ENCODE data around the gene NLRP6.
"Not testable (repeated sequence)": the region's sequence is repeated elsewhere in the genome, so short reads cannot be mapped to it uniquely, and the experiment has no call there.

NLRP6 gene

DNA sequence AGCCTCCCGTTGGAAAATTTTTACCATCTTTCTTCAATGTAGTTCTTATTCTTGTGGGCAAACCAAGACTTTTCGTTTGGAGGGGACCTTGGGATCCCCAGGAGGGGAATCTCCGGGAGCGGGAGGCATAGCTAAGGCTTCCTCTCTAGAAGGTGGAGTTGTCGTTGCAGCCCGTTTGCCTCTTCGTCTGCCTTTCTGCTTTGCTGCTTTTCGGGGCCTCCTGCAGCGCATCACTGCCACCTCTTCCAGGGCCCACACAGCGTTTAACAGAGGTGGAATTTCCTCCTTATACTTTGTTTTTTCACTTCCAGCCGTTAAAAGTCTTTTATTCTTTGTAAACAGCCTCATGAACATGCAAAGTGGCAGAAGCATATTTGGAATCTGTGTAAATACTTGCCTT, 45.9 kb downstream of the NLRP6 start:
- TF ChIP-seq, protein P1, sequence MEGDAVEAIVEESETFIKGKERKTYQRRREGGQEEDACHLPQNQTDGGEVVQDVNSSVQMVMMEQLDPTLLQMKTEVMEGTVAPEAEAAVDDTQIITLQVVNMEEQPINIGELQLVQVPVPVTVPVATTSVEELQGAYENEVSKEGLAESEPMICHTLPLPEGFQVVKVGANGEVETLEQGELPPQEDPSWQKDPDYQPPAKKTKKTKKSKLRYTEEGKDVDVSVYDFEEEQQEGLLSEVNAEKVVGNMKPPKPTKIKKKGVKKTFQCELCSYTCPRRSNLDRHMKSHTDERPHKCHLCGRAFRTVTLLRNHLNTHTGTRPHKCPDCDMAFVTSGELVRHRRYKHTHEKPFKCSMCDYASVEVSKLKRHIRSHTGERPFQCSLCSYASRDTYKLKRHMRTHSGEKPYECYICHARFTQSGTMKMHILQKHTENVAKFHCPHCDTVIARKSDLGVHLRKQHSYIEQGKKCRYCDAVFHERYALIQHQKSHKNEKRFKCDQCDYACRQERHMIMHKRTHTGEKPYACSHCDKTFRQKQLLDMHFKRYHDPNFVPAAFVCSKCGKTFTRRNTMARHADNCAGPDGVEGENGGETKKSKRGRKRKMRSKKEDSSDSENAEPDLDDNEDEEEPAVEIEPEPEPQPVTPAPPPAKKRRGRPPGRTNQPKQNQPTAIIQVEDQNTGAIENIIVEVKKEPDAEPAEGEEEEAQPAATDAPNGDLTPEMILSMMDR (IDR thresholded peaks at IDR 0.05; ENCODE audit: insufficient read depth, low read depth, low read length, missing control alignments) = no peak
- no peak for DNase-seq (ENCODE audit: low read depth)
- no peak overlapping the region for H3K4me3 ChIP-seq (ENCODE audit: low read depth, low read length)

DNA sequence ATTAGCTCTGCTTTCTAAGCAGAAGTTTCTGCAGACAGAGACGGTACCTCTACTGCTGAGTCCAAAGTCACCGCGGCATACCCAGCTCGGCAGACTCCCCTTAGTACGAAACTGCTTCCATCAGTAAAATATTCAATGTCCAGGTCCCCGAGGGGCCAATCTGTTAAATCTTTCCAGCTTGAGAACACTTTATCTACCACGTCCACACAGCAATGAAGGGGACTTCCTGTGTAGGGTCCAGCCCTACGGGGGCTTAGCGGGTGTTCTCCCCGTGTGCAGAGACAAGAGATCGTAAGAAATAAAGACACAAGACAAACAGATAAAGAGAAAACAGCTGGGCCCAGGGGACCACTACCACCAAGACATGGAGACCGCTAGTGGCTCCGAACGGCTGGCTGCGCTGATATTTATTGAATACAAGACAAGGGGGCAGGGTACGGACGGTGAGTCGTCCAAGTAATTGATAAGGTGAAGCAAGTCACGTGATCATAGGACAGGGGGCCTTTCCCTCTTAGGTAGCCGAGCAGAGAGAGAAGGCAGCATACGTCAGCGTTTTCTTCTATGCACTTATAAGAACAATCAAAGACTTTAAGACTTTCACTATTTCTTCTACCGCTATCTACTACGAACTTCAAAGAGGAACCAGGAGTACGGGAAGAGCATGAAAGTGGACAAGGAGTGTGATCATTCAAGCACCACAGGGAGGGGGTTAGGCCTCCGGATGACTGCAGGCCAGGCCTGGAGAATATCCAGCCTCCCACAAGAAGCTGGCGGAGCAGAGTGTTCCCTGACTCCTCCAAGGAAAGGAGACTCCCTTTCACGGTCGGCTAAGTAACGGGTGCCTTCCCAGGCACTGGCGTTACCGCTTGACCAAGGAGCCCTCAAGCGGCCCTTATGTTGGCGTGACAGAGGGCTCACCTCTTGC, 46.6 kb downstream of the NLRP6 start:
- not testable (repeated sequence) for DNase-seq (ENCODE audit: low read depth); H3K4me3 ChIP-seq (ENCODE audit: low read depth, low read length)

DNA sequence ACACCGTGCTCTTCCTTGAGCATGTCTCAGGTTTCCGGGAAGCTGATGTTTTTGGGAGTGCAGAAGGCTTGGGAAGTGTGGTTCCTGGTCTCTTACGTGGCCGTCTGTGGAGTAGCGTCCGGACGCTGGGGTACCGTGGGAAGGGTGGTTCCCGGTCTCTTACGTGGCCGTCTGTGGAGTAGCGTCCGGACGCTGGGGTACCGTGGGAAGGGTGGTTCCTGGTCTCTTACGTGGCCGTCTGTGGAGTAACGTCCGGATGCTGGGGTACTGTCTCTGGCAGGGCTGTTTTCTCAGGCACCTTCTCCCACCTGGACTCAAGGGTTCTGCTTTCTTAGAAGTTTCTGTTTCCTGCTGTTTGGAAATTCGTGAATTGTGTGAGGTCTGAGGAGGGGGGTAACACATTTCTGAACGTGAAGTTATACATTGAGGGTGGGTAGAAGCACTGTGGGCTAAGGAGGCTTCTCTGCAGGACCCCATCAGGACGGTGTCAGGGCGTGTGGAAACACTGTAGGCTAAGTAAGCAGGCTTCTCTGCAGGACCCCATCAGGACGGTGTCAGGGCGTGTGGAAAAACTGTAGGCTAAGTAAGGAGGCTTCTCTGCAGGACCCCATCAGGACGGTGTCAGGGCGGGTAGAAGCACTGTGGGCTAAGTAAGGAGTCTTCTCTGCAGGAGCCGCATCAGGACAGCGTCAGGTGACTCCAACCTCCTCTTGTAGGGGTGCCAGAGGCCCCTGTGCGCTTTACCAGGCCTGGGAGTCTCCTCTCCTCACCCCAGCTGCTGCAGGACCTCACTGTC, 47.8 kb downstream of the NLRP6 start:
- DNase-seq (ENCODE audit: low read depth) = no peak
- H3K4me3 ChIP-seq (ENCODE audit: low read depth, low read length) = peak overlapping the region; percentile 40
- TF ChIP-seq, protein P1 (IDR thresholded peaks at IDR 0.05; ENCODE audit: insufficient read depth, low read depth, low read length, missing control alignments) = no peak

DNA sequence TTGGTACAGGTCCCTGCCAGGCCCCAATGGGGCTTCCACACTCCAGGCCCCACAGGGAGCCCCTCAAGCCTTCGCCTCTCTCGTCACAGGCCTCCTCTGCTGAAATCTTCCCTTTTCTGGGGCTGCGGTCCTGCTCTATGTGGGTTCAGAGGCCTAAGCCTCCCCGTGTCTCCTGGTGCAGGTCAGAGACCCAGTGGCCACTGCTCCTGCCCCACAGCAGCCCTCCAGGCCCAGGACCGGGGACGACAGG, 48.3 kb downstream of the NLRP6 start:
- TF ChIP-seq, protein P1 (IDR thresholded peaks at IDR 0.05; ENCODE audit: insufficient read depth, low read depth, low read length, missing control alignments) = no peak
- peak overlapping the region; percentile 40 for H3K4me3 ChIP-seq (ENCODE audit: low read depth, low read length)
- no peak for DNase-seq (ENCODE audit: low read depth)

DNA sequence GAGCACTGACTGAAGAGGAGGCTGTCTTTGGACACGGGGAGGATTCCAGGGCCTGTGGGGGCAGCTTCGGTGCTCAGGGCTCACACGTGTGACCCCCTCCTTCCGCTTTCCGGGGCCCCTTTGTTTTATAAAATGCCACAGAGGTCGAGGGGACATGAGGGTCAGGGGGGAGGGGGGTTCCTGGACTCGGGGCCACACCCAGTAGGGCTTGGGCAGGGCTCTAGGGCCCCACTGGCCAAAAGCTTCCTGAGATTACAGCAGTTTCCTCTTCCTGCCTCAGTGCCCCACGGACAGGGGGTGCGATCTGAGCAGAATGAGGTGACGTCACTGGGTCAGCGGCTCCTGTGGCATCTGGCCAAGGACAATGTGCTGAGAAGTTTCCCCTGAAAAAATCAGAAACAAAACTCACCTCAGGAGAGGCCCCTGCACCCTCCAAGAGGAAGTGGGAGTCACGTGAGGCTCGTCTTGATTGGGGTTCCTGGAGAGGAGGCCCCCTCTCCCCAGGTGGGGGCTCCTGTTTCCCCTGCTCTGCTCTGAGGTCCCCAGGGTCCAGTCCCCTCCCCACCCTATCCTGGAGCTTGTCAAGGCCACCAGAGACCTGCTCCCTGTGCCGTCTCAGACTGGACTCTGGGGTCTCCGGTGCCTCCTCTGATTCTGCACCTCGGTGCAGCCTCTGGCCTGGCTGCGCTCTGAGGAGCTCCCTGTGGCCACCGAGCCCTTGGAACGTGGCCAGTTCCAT, 48.8 kb downstream of the NLRP6 start:
- DNase-seq (ENCODE audit: low read depth) = peak; percentile 94
- TF ChIP-seq, protein P1 (IDR thresholded peaks at IDR 0.05; ENCODE audit: insufficient read depth, low read depth, low read length, missing control alignments) = no peak
- H3K4me3 ChIP-seq (ENCODE audit: low read depth, low read length) = peak overlapping the region; percentile 40

DNA sequence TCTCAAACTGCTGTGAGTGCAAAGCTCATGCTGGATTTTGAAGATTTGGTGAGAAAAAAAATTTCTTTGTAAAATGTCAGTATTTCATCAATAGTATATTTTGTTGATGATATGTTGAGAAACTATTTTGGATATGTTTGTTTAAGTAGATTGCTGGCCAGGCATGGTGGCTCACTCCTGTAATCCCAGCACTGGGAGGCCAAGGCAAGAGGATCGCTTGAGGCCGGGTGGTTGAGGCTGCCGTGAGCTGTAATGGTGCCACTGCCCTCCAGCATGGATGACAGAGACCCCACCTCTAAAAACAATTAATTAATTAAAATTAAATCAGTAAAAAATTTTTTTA, 49.3 kb downstream of the NLRP6 start:
- TF ChIP-seq, protein P1 (IDR thresholded peaks at IDR 0.05; ENCODE audit: insufficient read depth, low read depth, low read length, missing control alignments) = no peak
- no peak for DNase-seq (ENCODE audit: low read depth)
- no peak overlapping the region; the same call in 1 of the 2 replicates for H3K4me3 ChIP-seq (ENCODE audit: low read depth, low read length)

DNA sequence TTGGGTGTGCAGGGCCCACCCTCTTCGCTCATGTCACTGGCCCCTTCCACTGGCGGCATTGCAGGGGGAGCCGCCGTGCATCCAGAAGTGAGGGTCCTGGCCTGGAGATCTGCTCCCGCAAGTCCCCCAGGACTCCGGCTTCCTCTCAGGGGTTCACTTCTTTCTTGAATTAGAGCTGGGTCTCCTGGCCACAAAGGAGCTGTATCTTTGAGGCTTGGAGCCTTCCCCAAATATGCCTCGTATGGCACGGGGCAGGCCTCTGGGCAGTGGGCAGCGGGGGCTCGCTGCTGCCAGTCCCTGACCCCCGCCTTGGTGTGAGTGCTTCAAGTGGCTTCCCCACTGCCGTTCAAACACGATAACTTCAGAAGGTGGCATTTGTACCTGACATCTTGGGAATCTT, 49.8 kb downstream of the NLRP6 start:
- no peak overlapping the region for H3K4me3 ChIP-seq (ENCODE audit: low read depth, low read length)
- no peak for DNase-seq (ENCODE audit: low read depth)
- TF ChIP-seq, protein P1 (IDR thresholded peaks at IDR 0.05; ENCODE audit: insufficient read depth, low read depth, low read length, missing control alignments) = no peak

DNA sequence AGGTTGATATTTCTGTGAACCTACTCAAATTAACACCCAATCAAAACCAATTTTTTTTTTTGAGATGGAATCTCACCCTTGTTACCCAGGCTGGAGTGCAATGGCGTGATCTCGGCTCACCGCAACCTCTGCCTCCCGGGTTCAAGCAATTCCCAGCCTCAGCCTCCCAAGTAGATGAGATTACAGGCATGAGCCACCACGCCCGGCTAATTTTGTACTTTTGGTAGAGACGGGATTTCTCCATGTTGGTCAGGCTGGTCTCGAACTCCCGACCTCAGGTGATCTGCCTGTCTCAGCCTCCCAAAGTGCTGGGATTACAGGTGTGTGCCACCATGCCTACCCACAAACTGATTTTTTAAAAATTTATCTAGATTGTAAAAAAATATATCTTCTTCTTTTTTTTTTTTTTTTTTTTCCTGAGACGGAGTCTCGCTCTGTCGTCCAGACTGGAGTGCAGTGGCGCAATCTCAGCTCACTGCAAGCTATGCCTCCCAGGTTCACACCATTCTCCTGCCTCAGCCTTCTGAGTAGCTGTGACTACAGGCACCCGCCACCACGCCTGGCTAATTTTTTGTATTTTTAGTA, 50.4 kb downstream of the NLRP6 start:
- H3K4me3 ChIP-seq (ENCODE audit: low read depth, low read length); DNase-seq (ENCODE audit: low read depth): not testable (repeated sequence)

All from GM12865 (cell line).